Left lung (tissue), 10 donors: ENCODE measurements around the gene TTC23L. TPM values are rescaled to one million over a fixed set of nuclear protein-coding genes. Genes with fewer than 3 reads are reported as not detected.

Experiments
- ATAC-seq: fragments of 200-7000 bp; cut with Tn5 transposase; one replicate; pipeline ENCODE4 v1.9.1; 2020; ENCODE audit warnings: moderate library complexity
- DNase-seq, 4 donors: peaks; one replicate each; pipeline ENCODE4 v3.0.0-alpha.2; 2013 to 2020
- H3K27ac ChIP-seq, 2 donors: fragments of 200-600 bp; sonication (generic) in 1 of 2; one replicate each; pipeline versions ENCODE4 v1.5.0 to v1.8.0; 2020 to 2021
- H3K27me3 ChIP-seq, 2 donors: fragments of 200-600 bp; sonication (generic) in 1 of 2; one replicate each; pipeline versions ENCODE4 v1.5.0 to v1.8.0; 2020 to 2021
- H3K36me3 ChIP-seq, 2 donors: fragments of 200-600 bp; sonication (generic) in 1 of 2; one replicate each; pipeline versions ENCODE4 v1.5.0 to v1.8.0; 2020 to 2021
- H3K4me1 ChIP-seq, 2 donors: fragments of 200-600 bp; one replicate each; pipeline ENCODE4 v1.8.0; 2021
- H3K4me3 ChIP-seq, 2 donors: fragments of 200-600 bp; sonication (generic) in 1 of 2; one replicate each; pipeline versions ENCODE4 v1.5.0 to v1.8.0; 2020 to 2021; ENCODE audit warnings: mild to moderate bottlenecking in 1 of 2
- H3K9me3 ChIP-seq, 2 donors: fragments of 200-600 bp; sonication (generic) in 1 of 2; one replicate each; pipeline versions ENCODE4 v1.5.0 to v1.8.0; 2020 to 2021
- CTCF ChIP-seq, 2 donors: fragments of 200-600 bp; sonication (generic) in 1 of 2; IDR thresholded peaks; one replicate each; pipeline versions ENCODE4 v1.5.0 to v1.8.0; 2021; ENCODE audit warnings: antibody characterized with exemption in 2 of 2
- intact Hi-C, 2 donors: fragments of 100-400 bp; cut with DNase I; formaldehyde crosslinking; loops; one replicate each; pipeline versions ENCODE4 v1.11.2 to v1.14.2; 2022
- polyA plus RNA-seq, 6 donors: library from polyadenylated mRNA; unstranded; fragments of 120-200 nt; gene quantifications; one replicate each; pipeline ENCODE4 v1.2.1, GENCODE V29; 2013; ENCODE audit not compliant: insufficient read length in 6 of 6
- total RNA-seq, 2 donors: library from RNA; stranded (reverse); fragmentation: NEBNext Ultra II Directional; extraction: Animal tissue kit (Norgen Biotek cat#: 25700); gene quantifications; one replicate each; pipeline ENCODE4 v1.2.1, GENCODE V29; 2021
- donor health status: DM: no; HTN: yes; CAD: no.
- donor health status: DM: no; HTN: no; CAD: no.

The TTC23L gene
- total and polyA plus RNA-seq, 8 donors, result 0.20 to 4.5 (median 2.8) TPM

GRCh38 chr5:34847552-34847951 is 8.6 kb downstream of the TTC23L start:
- Histone ChIP-seq H3K27ac (no peak overlapping the region), H3K4me1 (no peaks in the 10 kb centered on the region), H3K9me3 (no peaks in the 10 kb centered on the region), H3K36me3 (no peaks in the 10 kb centered on the region), H3K27me3 (no peaks in the 10 kb centered on the region), H3K4me3 (no peak overlapping the region)
- no peak for TF ChIP-seq CTCF (IDR thresholded peaks at IDR 0.05)
- DNase-seq (no peak), ATAC-seq (no peak)
- intact Hi-C loops, result no loop called here

- Histone ChIP-seq H3K27ac (no peak overlapping the region), H3K4me3 (no peak overlapping the region), H3K27me3 (no peaks in the 10 kb centered on the region), H3K4me1 (no peaks in the 10 kb centered on the region), H3K9me3 (no peaks in the 10 kb centered on the region), H3K36me3 (no peaks in the 10 kb centered on the region)
- DNase-seq (no peak), ATAC-seq (no peak)
- no peak for TF ChIP-seq CTCF (IDR thresholded peaks at IDR 0.05)
- intact Hi-C loops, result no loop called here
Observed at GRCh38 chr5:34848230-34848629, 9.3 kb downstream of the TTC23L start.

- ATAC-seq (no peak), DNase-seq (no peak)
- Histone ChIP-seq H3K4me1 (no peaks in the 10 kb centered on the region), H3K9me3 (no peaks in the 10 kb centered on the region), H3K4me3 (no peak overlapping the region), H3K36me3 (no peaks in the 10 kb centered on the region), H3K27me3 (no peaks in the 10 kb centered on the region), H3K27ac (no peak overlapping the region)
- no peak for TF ChIP-seq CTCF (IDR thresholded peaks at IDR 0.05)
- intact Hi-C loops, result no loop called here
Observed at GRCh38 chr5:34849253-34849652, 10.3 kb downstream of the TTC23L start.

GRCh38 chr5:34854459-34855174 is 15.7 kb downstream of the TTC23L start:
- TF ChIP-seq CTCF (IDR thresholded peaks at IDR 0.05), result no peak
- ATAC-seq (peak; percentile 20), DNase-seq (no peak)
- Histone ChIP-seq H3K36me3 (no peaks in the 10 kb centered on the region), H3K4me1 (no peaks in the 10 kb centered on the region), H3K4me3 (no peak overlapping the region), H3K9me3 (no peaks in the 10 kb centered on the region), H3K27me3 (no peaks in the 10 kb centered on the region), H3K27ac (no peak overlapping the region)
- intact Hi-C loops, result no loop called here

- Histone ChIP-seq H3K27ac (no peak overlapping the region), H3K36me3 (no peaks in the 10 kb centered on the region), H3K4me3 (no peak overlapping the region), H3K4me1 (no peaks in the 10 kb centered on the region), H3K9me3 (no peaks in the 10 kb centered on the region), H3K27me3 (no peaks in the 10 kb centered on the region)
- intact Hi-C loops, result no loop called here
- ATAC-seq (no peak), DNase-seq (no peak)
- TF ChIP-seq CTCF (IDR thresholded peaks at IDR 0.05), result no peak
Observed at GRCh38 chr5:34857161-34857560, 18.2 kb downstream of the TTC23L start.
